Liver (tissue), 9 donors: ENCODE results near the gene ATP5PD. TPM values are rescaled to one million over a fixed set of nuclear protein-coding genes. Genes with fewer than 3 reads are reported as not detected.

Experiments used
- DNase-seq: peaks from one replicate; pipeline ENCODE4 v3.0.0-alpha.2; 2017; ENCODE audit warnings: low spot score
- H3K27ac ChIP-seq, 2 donors: one replicate each; pipeline ENCODE4 v1.7.0; 2013; ENCODE audit warnings: inconsistent platforms in 2 of 2, low read length in 2 of 2, control low read depth in 1 of 2, low read depth in 1 of 2, mild to moderate bottlenecking in 1 of 2
- H3K27me3 ChIP-seq, 4 donors: one replicate each; pipeline versions ENCODE4 v1.6.1 to v1.7.0; 2013; ENCODE audit warnings: low read length in 3 of 4, inconsistent platforms in 1 of 4, mild to moderate bottlenecking in 1 of 4, moderate library complexity in 1 of 4; ENCODE audit not compliant: control insufficient read depth in 4 of 4, insufficient read depth in 4 of 4
- H3K36me3 ChIP-seq, 4 donors: one replicate each; pipeline versions ENCODE4 v1.6.1 to v1.7.0; 2013; ENCODE audit warnings: low read length in 3 of 4, mild to moderate bottlenecking in 3 of 4, low read depth in 1 of 4, moderate library complexity in 1 of 4; ENCODE audit not compliant: control insufficient read depth in 4 of 4, insufficient read depth in 3 of 4
- H3K4me1 ChIP-seq, 4 donors: one replicate each; pipeline versions ENCODE4 v1.6.1 to v1.7.0; 2013; ENCODE audit warnings: low read length in 3 of 4, mild to moderate bottlenecking in 3 of 4, moderate library complexity in 1 of 4; ENCODE audit not compliant: control insufficient read depth in 4 of 4, insufficient read depth in 4 of 4
- H3K4me3 ChIP-seq, 3 donors: one replicate each; pipeline versions ENCODE4 v1.6.1 to v1.7.0; 2013; ENCODE audit warnings: low read length in 3 of 3, control low read depth in 1 of 3, low read depth in 1 of 3, mild to moderate bottlenecking in 1 of 3
- H3K9ac ChIP-seq, 2 donors: one replicate each; pipeline ENCODE4 v1.7.0; 2013; ENCODE audit warnings: low read length in 2 of 2, mild to moderate bottlenecking in 2 of 2, moderate library complexity in 2 of 2, control low read depth in 1 of 2, low read depth in 1 of 2
- H3K9me3 ChIP-seq, 4 donors: one replicate each; pipeline versions ENCODE4 v1.6.1 to v1.7.0; 2013; ENCODE audit warnings: low read length in 3 of 4; ENCODE audit not compliant: control insufficient read depth in 4 of 4
- EGR1 ChIP-seq, 2 donors: IDR thresholded peaks; 2 replicates each; pipeline ENCODE4 v1.6.1; 2016 to 2018; ENCODE audit warnings: antibody characterized with exemption in 2 of 2, low read depth in 2 of 2
- FOXA1 ChIP-seq: IDR thresholded peaks from 2 replicates; pipeline ENCODE4 v1.6.1; 2016; ENCODE audit warnings: antibody characterized with exemption
- FOXA2 ChIP-seq: IDR thresholded peaks from 2 replicates; pipeline ENCODE4 v1.6.1; 2016; ENCODE audit warnings: antibody characterized with exemption
- GABPA ChIP-seq, 2 donors: IDR thresholded peaks in 1 of 2; conservative IDR thresholded peaks in 1 of 2; 2 replicates each; pipeline ENCODE4 v1.6.1; 2016; ENCODE audit warnings: antibody characterized with exemption in 2 of 2, mild to moderate bottlenecking in 1 of 2, moderate library complexity in 1 of 2
- HNF4A ChIP-seq, 2 donors: conservative IDR thresholded peaks; 2 replicates each; pipeline ENCODE4 v1.6.1; 2016; ENCODE audit warnings: antibody characterized with exemption in 2 of 2, mild to moderate bottlenecking in 2 of 2
- HNF4G ChIP-seq: IDR thresholded peaks from 2 replicates; pipeline ENCODE4 v1.6.1; 2016; ENCODE audit warnings: antibody characterized with exemption
- JUND ChIP-seq, 2 donors: IDR thresholded peaks; 2 replicates each; pipeline ENCODE4 v1.6.1; 2016; ENCODE audit warnings: antibody characterized with exemption in 2 of 2
- RAD21 ChIP-seq, 2 donors: IDR thresholded peaks; 2 replicates each; pipeline ENCODE4 v1.6.1; 2016; ENCODE audit warnings: antibody characterized with exemption in 2 of 2, mild to moderate bottlenecking in 2 of 2
- RXRA ChIP-seq, 2 donors: IDR thresholded peaks; 2 replicates each; pipeline ENCODE4 v1.6.1; 2017 to 2018; ENCODE audit warnings: antibody characterized with exemption in 2 of 2, mild to moderate bottlenecking in 1 of 2
- TAF1 ChIP-seq: conservative IDR thresholded peaks from 2 replicates; pipeline ENCODE4 v1.6.1; 2016; ENCODE audit warnings: antibody characterized with exemption, mild to moderate bottlenecking
- YY1 ChIP-seq: IDR thresholded peaks from 2 replicates; pipeline ENCODE4 v1.6.1; 2016; ENCODE audit warnings: antibody characterized with exemption, mild to moderate bottlenecking
- WGBS: extraction: QIAGEN DNeasy Blood & Tissue Kit; methylation state at CpG from one replicate; pipeline ENCODE4 v1.1.7; 2013; 5-methylcytosine and 5-hydroxymethylcytosine counted together
- polyA plus RNA-seq, 2 donors: library from polyadenylated mRNA; stranded (reverse) in 1 of 2; unstranded in 1 of 2; fragments of 200-250 nt in 1 of 2; fragments of >200 nt in 1 of 2; fragmentation: Nextera tagmentation in 1 of 2; extraction: Ambion mirVana in 1 of 2; gene quantifications; one replicate each; pipeline versions ENCODE4 v1.2.1 to v1.2.3, GENCODE V29; 2013 to 2015
- total RNA-seq, 2 donors: library from RNA; depleted of rRNA; stranded (reverse); fragments of >200 nt; gene quantifications; one replicate each; pipeline ENCODE4 v1.2.3, GENCODE V29; 2014
- TF ChIP-seq, protein P1 (sequence below): IDR thresholded peaks from 2 replicates; pipeline ENCODE4 v1.6.1; 2016; ENCODE audit warnings: antibody characterized with exemption, mild to moderate bottlenecking
- TF ChIP-seq, protein P2 (sequence below): fragments of 150-350 bp; IDR thresholded peaks from 2 replicates; pipeline ENCODE4 v1.5.1; 2017; ENCODE audit warnings: improper control_type of control experiment, low read depth, low read length; ENCODE audit not compliant: missing input control
- TF ChIP-seq, protein P3 (sequence below): IDR thresholded peaks from 2 replicates; pipeline ENCODE4 v1.6.1; 2016; ENCODE audit warnings: antibody characterized with exemption
- donor health status: healthy.
- donor health status: healthy.
- donor health status: healthy.
- donor health status: healthy.
- donor health status: healthy.

The ATP5PD gene
- total and polyA plus RNA-seq, 4 donors: 102 to 378 (median 184) TPM

DNA sequence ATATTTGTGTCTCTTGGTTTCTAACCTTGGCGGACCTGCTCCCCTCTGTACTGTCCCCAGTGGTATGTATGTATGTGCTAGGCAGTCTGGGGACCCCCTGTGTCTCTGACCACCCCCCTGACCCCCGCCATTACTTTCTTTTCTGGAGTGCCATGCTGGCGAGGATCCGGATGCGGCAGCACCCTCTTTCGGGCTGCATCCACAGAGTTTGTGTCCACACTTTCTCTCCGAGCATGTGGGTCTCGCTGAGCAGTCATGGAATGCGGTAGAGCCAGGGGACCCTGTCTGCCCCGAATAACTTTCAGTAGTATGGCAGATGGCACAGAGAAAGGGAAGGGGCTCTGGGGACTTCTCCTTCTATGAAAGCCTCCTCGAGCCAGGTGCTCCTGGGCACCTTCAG is 17.3 kb upstream of the ATP5PD start:
- H3K27ac ChIP-seq: no peak overlapping the region
- peaks cover 11 to 29% (median 19%) of the 10 kb centered on the region in 4 donors for H3K36me3 ChIP-seq
- no peak overlapping the region for H3K4me3 ChIP-seq
- H3K9me3 ChIP-seq: no peaks in the 10 kb centered on the region
- no peaks in the 10 kb centered on the region for H3K27me3 ChIP-seq
- no peak overlapping the region for H3K9ac ChIP-seq
- H3K4me1 ChIP-seq: peaks cover 0 to 11% (median 5%) of the 10 kb centered on the region in 4 donors
- no peak for TF ChIP-seq EGR1 (IDR thresholded peaks at IDR 0.05; ENCODE audit: low read depth in 2 of 2)
- TF ChIP-seq FOXA1: no peak
- TF ChIP-seq RAD21 (IDR thresholded peaks at IDR 0.05): no peak
- TF ChIP-seq HNF4G: no peak
- TF ChIP-seq TAF1: no peak
- TF ChIP-seq HNF4A (conservative IDR thresholded peaks at IDR 0.05): no peak
- TF ChIP-seq, protein P1, sequence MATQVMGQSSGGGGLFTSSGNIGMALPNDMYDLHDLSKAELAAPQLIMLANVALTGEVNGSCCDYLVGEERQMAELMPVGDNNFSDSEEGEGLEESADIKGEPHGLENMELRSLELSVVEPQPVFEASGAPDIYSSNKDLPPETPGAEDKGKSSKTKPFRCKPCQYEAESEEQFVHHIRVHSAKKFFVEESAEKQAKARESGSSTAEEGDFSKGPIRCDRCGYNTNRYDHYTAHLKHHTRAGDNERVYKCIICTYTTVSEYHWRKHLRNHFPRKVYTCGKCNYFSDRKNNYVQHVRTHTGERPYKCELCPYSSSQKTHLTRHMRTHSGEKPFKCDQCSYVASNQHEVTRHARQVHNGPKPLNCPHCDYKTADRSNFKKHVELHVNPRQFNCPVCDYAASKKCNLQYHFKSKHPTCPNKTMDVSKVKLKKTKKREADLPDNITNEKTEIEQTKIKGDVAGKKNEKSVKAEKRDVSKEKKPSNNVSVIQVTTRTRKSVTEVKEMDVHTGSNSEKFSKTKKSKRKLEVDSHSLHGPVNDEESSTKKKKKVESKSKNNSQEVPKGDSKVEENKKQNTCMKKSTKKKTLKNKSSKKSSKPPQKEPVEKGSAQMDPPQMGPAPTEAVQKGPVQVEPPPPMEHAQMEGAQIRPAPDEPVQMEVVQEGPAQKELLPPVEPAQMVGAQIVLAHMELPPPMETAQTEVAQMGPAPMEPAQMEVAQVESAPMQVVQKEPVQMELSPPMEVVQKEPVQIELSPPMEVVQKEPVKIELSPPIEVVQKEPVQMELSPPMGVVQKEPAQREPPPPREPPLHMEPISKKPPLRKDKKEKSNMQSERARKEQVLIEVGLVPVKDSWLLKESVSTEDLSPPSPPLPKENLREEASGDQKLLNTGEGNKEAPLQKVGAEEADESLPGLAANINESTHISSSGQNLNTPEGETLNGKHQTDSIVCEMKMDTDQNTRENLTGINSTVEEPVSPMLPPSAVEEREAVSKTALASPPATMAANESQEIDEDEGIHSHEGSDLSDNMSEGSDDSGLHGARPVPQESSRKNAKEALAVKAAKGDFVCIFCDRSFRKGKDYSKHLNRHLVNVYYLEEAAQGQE: no peak
- no peak for TF ChIP-seq GABPA (IDR thresholded peaks at IDR 0.05 in 1 of 2, conservative IDR thresholded peaks at IDR 0.05 in 1 of 2)
- no peak for TF ChIP-seq RXRA (IDR thresholded peaks at IDR 0.05)
- TF ChIP-seq YY1: no peak
- no peak for DNase-seq
- 97% methylated on average over 11 of the region's 11 CpGs for WGBS

DNA sequence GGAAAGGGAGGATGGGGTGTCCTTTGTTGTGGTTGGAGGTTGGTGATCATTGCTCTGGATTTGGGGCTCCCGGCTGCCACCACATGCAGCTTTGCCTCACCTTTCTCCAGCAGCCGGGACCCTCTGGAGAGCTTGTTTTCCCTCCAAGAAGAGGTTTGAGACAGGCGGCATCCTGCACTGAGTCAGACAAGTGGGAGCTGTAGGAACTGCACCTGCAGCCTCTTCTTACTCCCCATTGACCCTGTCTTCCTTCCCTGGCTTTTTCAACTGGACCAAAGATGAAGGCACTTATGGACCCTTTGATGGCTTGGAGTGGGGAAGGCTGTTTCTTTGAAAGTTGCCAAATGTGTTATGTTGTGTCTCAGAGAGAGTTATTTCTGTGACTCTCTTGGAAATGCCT is 16.9 kb upstream of the ATP5PD start:
- no peak overlapping the region for H3K9ac ChIP-seq
- WGBS: 95% methylated on average over 3 of the region's 3 CpGs
- no peak overlapping the region for H3K4me3 ChIP-seq
- H3K4me1 ChIP-seq: peaks cover 0 to 11% (median 5%) of the 10 kb centered on the region in 4 donors
- TF ChIP-seq RAD21 (IDR thresholded peaks at IDR 0.05): no peak
- TF ChIP-seq, protein P2, sequence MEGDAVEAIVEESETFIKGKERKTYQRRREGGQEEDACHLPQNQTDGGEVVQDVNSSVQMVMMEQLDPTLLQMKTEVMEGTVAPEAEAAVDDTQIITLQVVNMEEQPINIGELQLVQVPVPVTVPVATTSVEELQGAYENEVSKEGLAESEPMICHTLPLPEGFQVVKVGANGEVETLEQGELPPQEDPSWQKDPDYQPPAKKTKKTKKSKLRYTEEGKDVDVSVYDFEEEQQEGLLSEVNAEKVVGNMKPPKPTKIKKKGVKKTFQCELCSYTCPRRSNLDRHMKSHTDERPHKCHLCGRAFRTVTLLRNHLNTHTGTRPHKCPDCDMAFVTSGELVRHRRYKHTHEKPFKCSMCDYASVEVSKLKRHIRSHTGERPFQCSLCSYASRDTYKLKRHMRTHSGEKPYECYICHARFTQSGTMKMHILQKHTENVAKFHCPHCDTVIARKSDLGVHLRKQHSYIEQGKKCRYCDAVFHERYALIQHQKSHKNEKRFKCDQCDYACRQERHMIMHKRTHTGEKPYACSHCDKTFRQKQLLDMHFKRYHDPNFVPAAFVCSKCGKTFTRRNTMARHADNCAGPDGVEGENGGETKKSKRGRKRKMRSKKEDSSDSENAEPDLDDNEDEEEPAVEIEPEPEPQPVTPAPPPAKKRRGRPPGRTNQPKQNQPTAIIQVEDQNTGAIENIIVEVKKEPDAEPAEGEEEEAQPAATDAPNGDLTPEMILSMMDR: no peak
- TF ChIP-seq TAF1: no peak
- no peaks in the 10 kb centered on the region for H3K27me3 ChIP-seq
- H3K9me3 ChIP-seq: no peaks in the 10 kb centered on the region
- DNase-seq: no peak
- peaks cover 11 to 29% (median 19%) of the 10 kb centered on the region in 4 donors for H3K36me3 ChIP-seq
- no peak overlapping the region for H3K27ac ChIP-seq

DNA sequence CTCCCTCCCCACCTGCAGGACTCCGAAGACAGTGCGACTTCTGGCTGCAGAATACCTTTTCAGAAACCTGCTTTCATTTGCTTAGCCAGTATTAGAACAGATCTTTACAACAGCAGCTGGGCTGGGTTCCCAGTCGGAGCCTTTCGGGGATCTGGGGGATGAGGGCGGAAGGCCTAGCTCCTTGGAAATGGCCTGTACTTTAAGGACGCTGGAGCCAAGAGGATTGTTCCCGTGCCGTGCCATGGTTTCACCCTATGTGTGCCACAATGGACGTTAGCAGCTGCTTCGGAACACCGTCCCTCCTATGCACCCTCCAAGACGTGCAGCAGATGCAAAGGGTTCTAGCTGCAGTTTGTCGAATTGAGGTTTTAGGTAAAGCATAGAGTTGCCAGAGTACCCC is 16.4 kb upstream of the ATP5PD start:
- H3K27me3 ChIP-seq: no peaks in the 10 kb centered on the region
- no peak overlapping the region for H3K27ac ChIP-seq
- 95% methylated on average over 13 of the region's 13 CpGs for WGBS
- peaks cover 0 to 11% (median 5%) of the 10 kb centered on the region in 4 donors for H3K4me1 ChIP-seq
- DNase-seq: no peak
- peaks cover 11 to 29% (median 19%) of the 10 kb centered on the region in 4 donors for H3K36me3 ChIP-seq
- H3K9me3 ChIP-seq: no peaks in the 10 kb centered on the region
- no peak overlapping the region for H3K9ac ChIP-seq
- no peak overlapping the region for H3K4me3 ChIP-seq
- TF ChIP-seq RXRA (IDR thresholded peaks at IDR 0.05) (no peak), GABPA (IDR thresholded peaks at IDR 0.05 in 1 of 2, conservative IDR thresholded peaks at IDR 0.05 in 1 of 2) (no peak), HNF4A (conservative IDR thresholded peaks at IDR 0.05) (no peak), JUND (IDR thresholded peaks at IDR 0.05) (no peak), FOXA1 (no peak), YY1 (no peak), FOXA2 (no peak), HNF4G (no peak), RAD21 (IDR thresholded peaks at IDR 0.05) (no peak)
- TF ChIP-seq, protein P3, sequence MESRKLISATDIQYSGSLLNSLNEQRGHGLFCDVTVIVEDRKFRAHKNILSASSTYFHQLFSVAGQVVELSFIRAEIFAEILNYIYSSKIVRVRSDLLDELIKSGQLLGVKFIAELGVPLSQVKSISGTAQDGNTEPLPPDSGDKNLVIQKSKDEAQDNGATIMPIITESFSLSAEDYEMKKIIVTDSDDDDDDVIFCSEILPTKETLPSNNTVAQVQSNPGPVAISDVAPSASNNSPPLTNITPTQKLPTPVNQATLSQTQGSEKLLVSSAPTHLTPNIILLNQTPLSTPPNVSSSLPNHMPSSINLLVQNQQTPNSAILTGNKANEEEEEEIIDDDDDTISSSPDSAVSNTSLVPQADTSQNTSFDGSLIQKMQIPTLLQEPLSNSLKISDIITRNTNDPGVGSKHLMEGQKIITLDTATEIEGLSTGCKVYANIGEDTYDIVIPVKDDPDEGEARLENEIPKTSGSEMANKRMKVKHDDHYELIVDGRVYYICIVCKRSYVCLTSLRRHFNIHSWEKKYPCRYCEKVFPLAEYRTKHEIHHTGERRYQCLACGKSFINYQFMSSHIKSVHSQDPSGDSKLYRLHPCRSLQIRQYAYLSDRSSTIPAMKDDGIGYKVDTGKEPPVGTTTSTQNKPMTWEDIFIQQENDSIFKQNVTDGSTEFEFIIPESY: no peak
- TF ChIP-seq, protein P1: no peak
